ENCODE data around the gene RGMA. TPM values are rescaled to one million over a fixed set of nuclear protein-coding genes. Genes with fewer than 3 reads are reported as not detected.

Gene RGMA
- total and polyA plus RNA-seq, 2 experiments from 2014 or later: 34.2 to 36.5 TPM

GRCh38 chr15:93044301-93045190 lies 44.5 kb downstream of the RGMA start:
- H3K36me3 Mint-ChIP-seq (ENCODE audit: low read depth): peaks cover 69% of the 10 kb centered on the region
- H3K4me1 ChIP-seq (ENCODE audit: insufficient read depth): no peaks in the 10 kb centered on the region
- H4K20me1 ChIP-seq (replicated peaks; ENCODE audit: insufficient read depth): peaks cover 6% of the 10 kb centered on the region; the same call in 1 of the 2 replicates
- H3K27me3 Mint-ChIP-seq (ENCODE audit: insufficient read depth, low read depth, poor library complexity): peaks cover 18% of the 10 kb centered on the region
- H3K9me2 ChIP-seq (ENCODE audit: insufficient read depth): no peaks in the 10 kb centered on the region
- ATAC-seq (no peak), DNase-seq (ENCODE audit: low spot score) (no peak)
- no peak overlapping the region for H3K4me3 ChIP-seq
- peaks cover 3% of the 10 kb centered on the region; the same call in 1 of the 2 replicates for H3K36me3 ChIP-seq (ENCODE audit: insufficient read depth)
- H3K27me3 ChIP-seq (ENCODE audit: insufficient read depth): no peaks in the 10 kb centered on the region
- no peaks in the 10 kb centered on the region for H3K79me2 ChIP-seq (replicated peaks; ENCODE audit: insufficient read depth)
- no peak overlapping the region for H3K4me2 ChIP-seq
- H3K9me3 Mint-ChIP-seq: peaks cover 18% of the 10 kb centered on the region
- H3K4me1 Mint-ChIP-seq: peaks cover 3% of the 10 kb centered on the region; the same call in 1 of the 3 replicates
- H3K27ac ChIP-seq (ENCODE audit: low read depth): no peak overlapping the region
- no peak overlapping the region for H3K4me3 Mint-ChIP-seq
- no peak overlapping the region for H3K27ac Mint-ChIP-seq
- TF ChIP-seq STAT1 (IDR thresholded peaks at IDR 0.05; ENCODE audit: unreplicated experiment): no peak
- TF ChIP-seq CREB1 (CRISPR knock-in tag; IDR thresholded peaks at IDR 0.05; ENCODE audit: low read depth): no peak
- TF ChIP-seq, protein P1, sequence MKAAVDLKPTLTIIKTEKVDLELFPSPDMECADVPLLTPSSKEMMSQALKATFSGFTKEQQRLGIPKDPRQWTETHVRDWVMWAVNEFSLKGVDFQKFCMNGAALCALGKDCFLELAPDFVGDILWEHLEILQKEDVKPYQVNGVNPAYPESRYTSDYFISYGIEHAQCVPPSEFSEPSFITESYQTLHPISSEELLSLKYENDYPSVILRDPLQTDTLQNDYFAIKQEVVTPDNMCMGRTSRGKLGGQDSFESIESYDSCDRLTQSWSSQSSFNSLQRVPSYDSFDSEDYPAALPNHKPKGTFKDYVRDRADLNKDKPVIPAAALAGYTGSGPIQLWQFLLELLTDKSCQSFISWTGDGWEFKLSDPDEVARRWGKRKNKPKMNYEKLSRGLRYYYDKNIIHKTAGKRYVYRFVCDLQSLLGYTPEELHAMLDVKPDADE (IDR thresholded peaks at IDR 0.05): no peak
- TF ChIP-seq ZNF331 (CRISPR knock-in tag; IDR thresholded peaks at IDR 0.05; ENCODE audit: low read depth): no peak
- TF ChIP-seq ZNF114 (CRISPR knock-in tag; IDR thresholded peaks at IDR 0.05): no peak
- TF ChIP-seq, protein P2, sequence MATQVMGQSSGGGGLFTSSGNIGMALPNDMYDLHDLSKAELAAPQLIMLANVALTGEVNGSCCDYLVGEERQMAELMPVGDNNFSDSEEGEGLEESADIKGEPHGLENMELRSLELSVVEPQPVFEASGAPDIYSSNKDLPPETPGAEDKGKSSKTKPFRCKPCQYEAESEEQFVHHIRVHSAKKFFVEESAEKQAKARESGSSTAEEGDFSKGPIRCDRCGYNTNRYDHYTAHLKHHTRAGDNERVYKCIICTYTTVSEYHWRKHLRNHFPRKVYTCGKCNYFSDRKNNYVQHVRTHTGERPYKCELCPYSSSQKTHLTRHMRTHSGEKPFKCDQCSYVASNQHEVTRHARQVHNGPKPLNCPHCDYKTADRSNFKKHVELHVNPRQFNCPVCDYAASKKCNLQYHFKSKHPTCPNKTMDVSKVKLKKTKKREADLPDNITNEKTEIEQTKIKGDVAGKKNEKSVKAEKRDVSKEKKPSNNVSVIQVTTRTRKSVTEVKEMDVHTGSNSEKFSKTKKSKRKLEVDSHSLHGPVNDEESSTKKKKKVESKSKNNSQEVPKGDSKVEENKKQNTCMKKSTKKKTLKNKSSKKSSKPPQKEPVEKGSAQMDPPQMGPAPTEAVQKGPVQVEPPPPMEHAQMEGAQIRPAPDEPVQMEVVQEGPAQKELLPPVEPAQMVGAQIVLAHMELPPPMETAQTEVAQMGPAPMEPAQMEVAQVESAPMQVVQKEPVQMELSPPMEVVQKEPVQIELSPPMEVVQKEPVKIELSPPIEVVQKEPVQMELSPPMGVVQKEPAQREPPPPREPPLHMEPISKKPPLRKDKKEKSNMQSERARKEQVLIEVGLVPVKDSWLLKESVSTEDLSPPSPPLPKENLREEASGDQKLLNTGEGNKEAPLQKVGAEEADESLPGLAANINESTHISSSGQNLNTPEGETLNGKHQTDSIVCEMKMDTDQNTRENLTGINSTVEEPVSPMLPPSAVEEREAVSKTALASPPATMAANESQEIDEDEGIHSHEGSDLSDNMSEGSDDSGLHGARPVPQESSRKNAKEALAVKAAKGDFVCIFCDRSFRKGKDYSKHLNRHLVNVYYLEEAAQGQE (IDR thresholded peaks at IDR 0.05; ENCODE audit: unreplicated experiment): no peak
- TF ChIP-seq JUNB (IDR thresholded peaks at IDR 0.05; ENCODE audit: unreplicated experiment): no peak
- no peak for TF ChIP-seq EZH2 (IDR thresholded peaks at IDR 0.05; ENCODE audit: low read depth, unreplicated experiment)
- H3F3A ChIP-seq (replicated peaks; ENCODE audit: low read depth): no peaks in the 10 kb centered on the region
- H2AFZ ChIP-seq: no peak overlapping the region

DNA sequence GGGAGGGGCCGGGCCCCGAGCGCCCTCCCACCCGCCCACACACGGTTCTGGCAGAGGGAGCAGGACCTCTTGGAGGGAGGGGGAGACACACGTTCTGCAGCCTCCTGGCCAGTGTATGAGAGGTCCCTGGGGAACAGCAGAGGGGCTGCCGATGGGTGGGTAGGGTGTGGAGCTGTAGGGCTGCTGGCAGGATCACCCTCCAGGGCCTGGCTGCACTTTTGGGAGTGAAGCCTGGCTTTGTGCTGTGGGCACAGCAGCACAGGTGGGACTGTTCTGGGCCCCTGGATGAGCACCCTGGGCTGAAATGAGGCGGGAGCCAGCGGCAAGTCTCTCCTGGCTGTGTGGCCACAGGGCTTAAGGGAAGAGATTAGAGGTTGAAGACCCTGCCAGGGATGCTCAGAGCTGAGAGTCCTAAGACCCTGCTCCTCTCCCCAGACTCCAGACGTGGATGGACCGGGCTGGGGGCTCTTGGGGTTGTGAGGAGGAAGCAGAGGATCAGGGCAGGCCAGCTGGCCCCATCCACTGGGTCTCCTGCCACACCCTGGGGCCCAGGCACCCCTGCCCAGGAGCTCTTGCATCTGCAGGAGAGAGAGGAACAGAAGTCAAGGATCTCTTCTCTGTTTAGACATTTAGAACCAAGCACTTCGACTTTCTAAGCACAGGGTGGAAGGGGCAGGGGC lies 45.2 kb downstream of the RGMA start:
- no peak overlapping the region for H3K4me3 Mint-ChIP-seq
- no peaks in the 10 kb centered on the region for H3F3A ChIP-seq (replicated peaks; ENCODE audit: low read depth)
- H3K4me1 ChIP-seq (ENCODE audit: insufficient read depth): no peaks in the 10 kb centered on the region
- peaks cover 66% of the 10 kb centered on the region for H3K36me3 Mint-ChIP-seq (ENCODE audit: low read depth)
- H3K9me2 ChIP-seq (ENCODE audit: insufficient read depth): no peaks in the 10 kb centered on the region
- H3K4me2 ChIP-seq: no peak overlapping the region
- peaks cover 6% of the 10 kb centered on the region; the same call in 1 of the 2 replicates for H4K20me1 ChIP-seq (replicated peaks; ENCODE audit: insufficient read depth)
- no peak overlapping the region for H3K4me3 ChIP-seq
- no peak overlapping the region for H3K27ac ChIP-seq (ENCODE audit: low read depth)
- H3K79me2 ChIP-seq (replicated peaks; ENCODE audit: insufficient read depth): no peaks in the 10 kb centered on the region
- peaks cover 3% of the 10 kb centered on the region; the same call in 1 of the 3 replicates for H3K4me1 Mint-ChIP-seq
- DNase-seq (ENCODE audit: low spot score): no peak
- no peak overlapping the region for H3K27ac Mint-ChIP-seq
- ATAC-seq: peak; percentile 20
- no peaks in the 10 kb centered on the region for H3K27me3 ChIP-seq (ENCODE audit: insufficient read depth)
- peaks cover 3% of the 10 kb centered on the region; the same call in 1 of the 2 replicates for H3K36me3 ChIP-seq (ENCODE audit: insufficient read depth)
- no peak for TF ChIP-seq NANOG (IDR thresholded peaks at IDR 0.05; ENCODE audit: borderline replicate concordance)
- H2AFZ ChIP-seq: no peak overlapping the region
- peaks cover 19% of the 10 kb centered on the region for H3K9me3 Mint-ChIP-seq
- H3K27me3 Mint-ChIP-seq (ENCODE audit: insufficient read depth, low read depth, poor library complexity): peaks cover 16% of the 10 kb centered on the region

Data from GM23338 (cell line).